Hepatocyte (in vitro differentiated cells): ENCODE data around the gene FMNL2. TPM values are rescaled to one million over a fixed set of nuclear protein-coding genes. Genes with fewer than 3 reads are reported as not detected.

ENCODE experiments used
- DNase-seq: peaks from one replicate; pipeline ENCODE4 v3.0.0-alpha.2; 2016; ENCODE audit warnings: low spot score
- H2AFZ ChIP-seq: fragments of 200-600 bp; sonication (generic); 2 replicates; pipeline ENCODE4 v1.6.0; 2016; ENCODE audit warnings: antibody characterized with exemption, mild to moderate bottlenecking
- H3K27ac ChIP-seq: fragments of 200-600 bp; sonication (generic); 2 replicates; pipeline ENCODE4 v1.5.1; 2016; ENCODE audit warnings: mild to moderate bottlenecking
- H3K27me3 ChIP-seq: fragments of 200-600 bp; sonication (generic); 2 replicates; pipeline ENCODE4 v1.6.1; 2016
- H3K36me3 ChIP-seq: fragments of 200-600 bp; sonication (generic); replicated peaks from 2 replicates; pipeline ENCODE4 v1.5.1; 2016; ENCODE audit warnings: low read depth; ENCODE audit not compliant: insufficient read depth
- H3K4me1 ChIP-seq: fragments of 200-600 bp; sonication (generic); 2 replicates; pipeline ENCODE4 v1.5.1; 2016; ENCODE audit warnings: mild to moderate bottlenecking, moderate library complexity; ENCODE audit not compliant: insufficient read depth
- H3K4me2 ChIP-seq: fragments of 200-600 bp; sonication (generic); 2 replicates; pipeline ENCODE4 v1.6.0; 2016
- H3K4me3 ChIP-seq: fragments of 200-600 bp; sonication (generic); 2 replicates; pipeline ENCODE4 v1.5.1; 2016; ENCODE audit warnings: mild to moderate bottlenecking
- H3K79me2 ChIP-seq: fragments of 200-600 bp; sonication (generic); 2 replicates; pipeline ENCODE4 v1.6.0; 2017; ENCODE audit warnings: mild to moderate bottlenecking
- H3K9me2 ChIP-seq: fragments of 200-600 bp; sonication (generic); replicated peaks from 2 replicates; pipeline ENCODE4 v1.6.0; 2017; ENCODE audit warnings: mild to moderate bottlenecking; ENCODE audit not compliant: insufficient read depth
- H3K9me3 ChIP-seq: fragments of 200-600 bp; sonication (generic); 2 replicates; pipeline ENCODE4 v1.5.1; 2016; ENCODE audit warnings: low read depth, mild to moderate bottlenecking
- H4K20me1 ChIP-seq: fragments of 200-600 bp; sonication (generic); 2 replicates; pipeline ENCODE4 v1.6.0; 2016; ENCODE audit warnings: mild to moderate bottlenecking; ENCODE audit not compliant: insufficient read depth, poor library complexity, severe bottlenecking
- EZH2 ChIP-seq: fragments of 200-600 bp; sonication (generic); IDR thresholded peaks from 2 replicates; pipeline ENCODE4 v1.6.1; 2016; ENCODE audit warnings: antibody characterized with exemption, mild to moderate bottlenecking, borderline replicate concordance
- EZH2phosphoT487 ChIP-seq: fragments of 200-600 bp; sonication (generic); IDR thresholded peaks from one replicate; pipeline ENCODE4 v1.6.1; 2018; ENCODE audit warnings: antibody characterized with exemption, mild to moderate bottlenecking, low read depth, moderate library complexity; ENCODE audit not compliant: unreplicated experiment, severe bottlenecking
- WGBS: methylation state at CpG from one replicate; pipeline ENCODE4 v1.1.6; 2016; ENCODE audit warnings: low lambda C conversion rate; ENCODE audit errors: missing lambda C conversion rate; 5-methylcytosine and 5-hydroxymethylcytosine counted together
- polyA plus RNA-seq: library from polyadenylated mRNA; unstranded; fragments of >200 nt; fragmentation: Nextera tagmentation; extraction: Ambion mirVana; gene quantifications from 2 replicates; pipeline ENCODE4 v1.2.1, GENCODE V29; 2016
- total RNA-seq: library from RNA; depleted of rRNA; stranded (reverse); fragments of >200 nt; gene quantifications from 2 replicates; pipeline ENCODE4 v1.2.3, GENCODE V29; 2014
- TF ChIP-seq, protein P1 (sequence below): fragments of 200-600 bp; sonication (generic); IDR thresholded peaks from 2 replicates; pipeline ENCODE4 v1.5.1; 2016; ENCODE audit warnings: antibody characterized with exemption, mild to moderate bottlenecking; ENCODE audit not compliant: poor library complexity

The FMNL2 gene
- total and polyA plus RNA-seq, 2 experiments from 2014 or later: 11.7 to 53.6 TPM

GRCh38 chr2:152562198-152562884 lies 227.4 kb downstream of the FMNL2 start:
- Histone ChIP-seq H4K20me1 (no peaks in the 10 kb centered on the region), H2AFZ (no peak overlapping the region), H3K9me3 (no peaks in the 10 kb centered on the region), H3K27me3 (no peaks in the 10 kb centered on the region), H3K27ac (no peak overlapping the region), H3K79me2 (peaks cover 5% of the 10 kb centered on the region), H3K4me1 (no peaks in the 10 kb centered on the region), H3K4me2 (no peak overlapping the region), H3K36me3 (no peaks in the 10 kb centered on the region), H3K9me2 (no peaks in the 10 kb centered on the region), H3K4me3 (no peak overlapping the region)
- TF ChIP-seq EZH2: no peak
- TF ChIP-seq, protein P1, sequence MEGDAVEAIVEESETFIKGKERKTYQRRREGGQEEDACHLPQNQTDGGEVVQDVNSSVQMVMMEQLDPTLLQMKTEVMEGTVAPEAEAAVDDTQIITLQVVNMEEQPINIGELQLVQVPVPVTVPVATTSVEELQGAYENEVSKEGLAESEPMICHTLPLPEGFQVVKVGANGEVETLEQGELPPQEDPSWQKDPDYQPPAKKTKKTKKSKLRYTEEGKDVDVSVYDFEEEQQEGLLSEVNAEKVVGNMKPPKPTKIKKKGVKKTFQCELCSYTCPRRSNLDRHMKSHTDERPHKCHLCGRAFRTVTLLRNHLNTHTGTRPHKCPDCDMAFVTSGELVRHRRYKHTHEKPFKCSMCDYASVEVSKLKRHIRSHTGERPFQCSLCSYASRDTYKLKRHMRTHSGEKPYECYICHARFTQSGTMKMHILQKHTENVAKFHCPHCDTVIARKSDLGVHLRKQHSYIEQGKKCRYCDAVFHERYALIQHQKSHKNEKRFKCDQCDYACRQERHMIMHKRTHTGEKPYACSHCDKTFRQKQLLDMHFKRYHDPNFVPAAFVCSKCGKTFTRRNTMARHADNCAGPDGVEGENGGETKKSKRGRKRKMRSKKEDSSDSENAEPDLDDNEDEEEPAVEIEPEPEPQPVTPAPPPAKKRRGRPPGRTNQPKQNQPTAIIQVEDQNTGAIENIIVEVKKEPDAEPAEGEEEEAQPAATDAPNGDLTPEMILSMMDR: no peak
- no peak for TF ChIP-seq EZH2phosphoT487
- 75% methylated on average over 2 of the region's 2 CpGs for WGBS
- no peak for DNase-seq

DNA sequence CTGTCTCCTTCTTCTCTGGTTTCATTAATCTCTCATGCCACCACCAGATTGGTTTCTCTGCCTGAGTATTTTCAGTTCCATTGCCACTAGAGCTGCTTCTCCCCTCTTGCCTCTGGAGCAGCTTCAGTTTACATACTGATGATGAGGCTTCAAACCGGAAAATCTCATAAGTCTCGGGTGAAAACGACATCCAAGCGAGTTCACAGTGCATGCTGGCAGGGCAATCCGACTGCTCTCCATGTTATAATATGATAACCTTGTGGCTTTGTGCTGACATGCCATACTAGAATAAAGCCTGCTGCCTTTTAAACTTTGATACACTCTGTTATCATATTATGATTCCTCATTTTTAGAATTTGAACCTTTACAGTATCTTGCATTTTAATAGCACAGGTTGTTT lies 228.8 kb downstream of the FMNL2 start:
- H3K79me2 ChIP-seq: peaks cover 10% of the 10 kb centered on the region
- DNase-seq: no peak
- H3K27ac ChIP-seq: no peak overlapping the region
- no peak overlapping the region for H3K4me2 ChIP-seq
- no peaks in the 10 kb centered on the region for H3K27me3 ChIP-seq
- 92% methylated on average over 5 of the region's 5 CpGs for WGBS
- no peaks in the 10 kb centered on the region for H3K36me3 ChIP-seq
- TF ChIP-seq EZH2 (no peak), EZH2phosphoT487 (no peak)
- TF ChIP-seq, protein P1: no peak
- no peaks in the 10 kb centered on the region for H4K20me1 ChIP-seq
- no peak overlapping the region for H3K4me3 ChIP-seq
- no peaks in the 10 kb centered on the region for H3K4me1 ChIP-seq
- no peaks in the 10 kb centered on the region for H3K9me2 ChIP-seq
- no peak overlapping the region for H2AFZ ChIP-seq
- H3K9me3 ChIP-seq: no peaks in the 10 kb centered on the region

DNA sequence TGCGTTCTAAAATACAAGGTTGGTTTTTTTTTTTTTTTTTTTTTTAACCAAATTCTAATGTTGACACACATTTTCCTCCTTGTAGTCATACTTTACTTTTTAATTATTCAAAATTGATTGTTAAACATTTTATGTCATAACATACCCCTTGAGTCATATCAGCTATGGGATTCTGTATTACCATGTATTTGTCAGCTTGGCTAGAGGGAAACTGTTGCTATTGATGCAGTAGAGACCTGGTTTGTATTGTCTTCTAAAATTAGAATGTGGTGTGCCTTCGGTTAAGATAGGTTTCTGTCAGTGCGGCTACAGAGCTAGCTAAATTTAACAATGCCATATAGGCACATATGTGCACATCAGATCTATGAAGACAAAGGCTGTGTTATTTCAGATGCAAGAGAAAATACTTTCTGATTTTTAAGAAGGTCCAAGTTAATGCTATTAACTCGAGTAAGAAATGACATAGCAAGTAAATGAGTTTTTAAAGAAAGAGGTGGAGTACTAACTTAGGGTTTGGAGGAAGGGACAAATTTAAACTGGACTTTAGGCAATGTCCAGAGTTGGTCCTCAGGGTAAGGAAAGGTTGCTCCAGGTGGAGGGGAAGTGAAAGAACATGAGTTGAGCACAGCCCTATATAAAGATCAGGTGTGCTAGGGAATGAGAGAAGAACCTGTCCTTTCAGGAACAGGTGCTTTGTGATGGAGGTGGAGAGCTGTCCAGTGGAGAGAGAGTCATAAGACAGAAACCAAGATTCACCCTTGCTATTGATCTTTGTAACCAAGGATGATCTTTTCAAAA lies 230.0 kb downstream of the FMNL2 start:
- Histone ChIP-seq H3K4me3 (no peak overlapping the region), H3K4me1 (no peaks in the 10 kb centered on the region), H2AFZ (no peak overlapping the region), H3K4me2 (no peak overlapping the region), H4K20me1 (no peaks in the 10 kb centered on the region), H3K36me3 (no peaks in the 10 kb centered on the region), H3K79me2 (peaks cover 10% of the 10 kb centered on the region), H3K9me2 (no peaks in the 10 kb centered on the region), H3K27me3 (no peaks in the 10 kb centered on the region), H3K27ac (no peak overlapping the region), H3K9me3 (no peaks in the 10 kb centered on the region)
- 96% methylated on average over 4 of the region's 4 CpGs for WGBS
- TF ChIP-seq, protein P1: no peak
- TF ChIP-seq EZH2phosphoT487 (no peak), EZH2 (no peak)
- DNase-seq: no peak
